GM18499 (cell line): ENCODE data around the gene LAMTOR1.
A peak's percentile ranks its signal among the peaks of the same experiment; 100 is the strongest.
"Not testable (repeated sequence)": the region's sequence is repeated elsewhere in the genome, so short reads cannot be mapped to it uniquely, and the experiment has no call there.

ENCODE experiments used
- ATAC-seq: cut with Tn5 transposase; IDR thresholded peaks from one replicate; pipeline ENCODE4 v1.9.1; 2021; ENCODE audit warnings: moderate number of reproducible peaks; ENCODE audit not compliant: insufficient read depth, unreplicated experiment

Gene LAMTOR1

DNA sequence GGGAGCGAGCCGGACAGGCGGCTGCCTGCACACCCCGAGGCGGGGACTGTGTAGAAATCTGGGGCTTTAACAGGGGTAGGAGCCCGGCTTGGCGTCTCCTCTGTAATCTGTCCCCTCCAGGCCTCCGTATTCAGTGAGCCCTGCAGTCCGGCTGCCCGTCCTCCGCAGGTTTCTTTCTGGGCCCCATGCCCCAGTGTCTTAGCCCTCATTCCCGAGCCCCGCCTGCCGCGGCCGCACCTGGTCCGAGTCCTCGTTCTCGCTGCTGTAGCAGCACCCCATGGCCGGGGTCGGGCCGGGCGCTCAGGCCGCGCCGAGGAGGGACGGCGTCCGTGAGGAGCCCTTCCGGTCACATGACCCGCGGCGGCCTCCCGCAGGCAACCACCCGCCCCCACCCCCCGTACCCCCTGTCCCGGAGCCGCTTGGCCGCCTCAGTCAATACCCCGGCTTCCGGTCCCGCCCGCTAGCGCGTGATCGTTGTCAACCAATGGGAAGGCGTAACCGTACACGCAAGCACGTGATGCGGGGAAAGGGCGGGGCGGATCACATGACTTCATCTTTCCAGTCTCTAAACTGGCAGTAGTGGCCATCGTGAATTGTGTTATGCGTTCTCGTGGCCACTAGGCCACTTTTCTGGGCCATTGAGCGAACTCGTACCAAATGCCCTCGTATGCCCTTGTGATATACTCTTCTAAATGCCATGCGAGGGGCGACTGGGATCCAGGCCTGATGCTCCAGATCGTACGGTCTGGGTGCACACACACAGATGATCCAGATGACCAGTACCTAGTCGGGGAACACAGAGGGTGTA, at the start of gene LAMTOR1:
LAMTOR1 (minus strand) TSS at position 352 of the 808 bp plus-strand sequence; CDS start at position 279, 73 bp downstream.
- ATAC-seq = peak; percentile 69

DNA sequence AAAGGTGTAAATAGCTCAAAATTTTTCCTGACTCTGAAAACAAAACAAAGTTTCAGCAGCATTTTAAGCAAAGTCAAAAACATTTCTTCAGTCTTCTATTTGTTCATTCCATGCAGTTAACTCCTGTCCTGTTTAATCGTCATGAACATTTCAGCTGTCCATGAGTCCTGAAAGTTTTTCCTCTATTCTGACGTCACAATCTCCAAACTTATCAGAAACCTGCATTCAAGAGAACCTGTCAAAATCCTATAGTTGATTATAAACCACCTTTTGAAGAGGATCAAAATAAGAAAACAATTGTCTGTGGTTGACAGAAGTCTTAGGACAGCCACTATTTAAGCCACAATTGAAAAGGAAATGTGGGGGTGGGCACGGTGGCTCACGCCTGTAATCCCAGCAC, 47.8 kb upstream of the LAMTOR1 start:
- ATAC-seq = no peak

- no peak for ATAC-seq
Observed at GRCh38 chr11:72146625-72147024, 43.5 kb upstream of the LAMTOR1 start.

GRCh38 chr11:72144807-72145565, 41.9 kb upstream of the LAMTOR1 start:
- no peak for ATAC-seq

DNA sequence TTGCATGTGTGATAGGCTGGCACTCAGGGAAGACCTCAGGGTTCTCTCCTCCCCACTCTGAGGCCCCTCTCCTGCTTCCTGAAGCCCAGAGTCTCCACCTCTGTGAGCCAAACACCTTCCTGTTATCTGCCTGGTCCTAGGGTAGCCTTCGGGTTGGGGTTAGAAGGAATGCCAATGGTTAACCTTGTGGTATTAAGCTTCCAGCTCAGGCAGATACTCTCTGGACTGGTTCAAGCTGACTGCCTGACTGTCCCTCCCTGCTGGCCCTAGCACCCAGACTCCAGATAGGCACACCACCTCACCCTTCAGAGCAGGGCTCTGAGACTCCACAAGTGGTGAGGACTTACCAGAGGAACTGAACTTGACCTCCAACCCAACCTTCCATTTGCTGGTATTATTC, 39.4 kb upstream of the LAMTOR1 start:
- not testable (repeated sequence) for ATAC-seq

GRCh38 chr11:72142086-72142485, 39.0 kb upstream of the LAMTOR1 start:
- ATAC-seq = not testable (repeated sequence)

- no peak for ATAC-seq
Observed at GRCh38 chr11:72141066-72141465, 38.0 kb upstream of the LAMTOR1 start.

GRCh38 chr11:72140661-72141060, 37.6 kb upstream of the LAMTOR1 start:
- no peak for ATAC-seq

DNA sequence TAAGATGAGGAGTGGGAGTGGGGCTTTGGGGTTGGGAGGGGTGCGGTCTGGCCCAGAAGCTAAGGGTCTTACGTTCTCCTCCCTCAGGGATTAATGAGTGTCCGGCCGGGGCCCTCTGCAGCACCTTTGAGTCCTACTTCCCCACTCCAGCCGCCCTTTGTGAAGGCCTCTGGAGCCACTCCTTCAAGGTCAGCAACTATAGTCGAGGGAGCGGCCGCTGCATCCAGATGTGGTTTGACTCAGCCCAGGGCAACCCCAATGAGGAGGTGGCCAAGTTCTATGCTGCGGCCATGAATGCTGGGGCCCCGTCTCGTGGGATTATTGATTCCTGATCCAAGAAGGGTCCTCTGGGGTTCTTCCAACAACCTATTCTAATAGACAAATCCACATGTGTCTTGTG, 36.4 kb upstream of the LAMTOR1 start:
- ATAC-seq = no peak

- no peak for ATAC-seq
Observed at GRCh38 chr11:72138821-72139390, 35.8 kb upstream of the LAMTOR1 start.

GRCh38 chr11:72136684-72137262, 33.7 kb upstream of the LAMTOR1 start:
- no peak for ATAC-seq

DNA sequence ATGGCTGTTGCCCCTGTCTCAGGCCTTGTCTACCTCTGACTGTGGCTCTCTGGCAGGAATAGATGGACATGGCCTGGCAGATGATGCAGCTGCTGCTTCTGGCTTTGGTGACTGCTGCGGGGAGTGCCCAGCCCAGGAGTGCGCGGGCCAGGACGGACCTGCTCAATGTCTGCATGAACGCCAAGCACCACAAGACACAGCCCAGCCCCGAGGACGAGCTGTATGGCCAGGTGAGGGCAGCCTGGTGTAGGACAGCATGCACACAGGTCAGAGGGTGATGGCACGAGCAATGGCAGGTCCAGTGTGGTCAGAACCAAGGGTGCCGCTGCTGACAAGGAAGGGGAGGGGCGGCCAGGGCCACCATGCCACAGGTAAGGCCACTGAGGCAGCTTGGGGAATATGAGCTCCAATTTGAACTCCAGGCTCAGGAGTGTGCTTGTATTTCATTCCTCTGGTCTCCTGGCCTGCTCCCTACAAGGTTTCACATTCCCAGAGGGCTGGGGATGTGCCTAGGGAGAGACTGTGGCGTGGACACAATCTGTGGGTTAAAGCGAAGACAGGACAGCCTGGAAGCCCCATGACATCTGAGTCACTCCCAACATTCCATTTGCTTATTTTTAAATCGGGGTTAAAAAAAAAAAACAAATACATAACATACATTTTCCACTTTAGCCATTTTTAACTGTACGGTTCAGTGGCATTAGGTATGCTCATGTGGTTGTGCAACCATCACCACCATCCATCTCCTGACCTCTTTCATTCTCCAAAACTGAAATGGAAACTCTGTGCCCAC, 33.0 kb upstream of the LAMTOR1 start:
- ATAC-seq = no peak

- ATAC-seq = not testable (repeated sequence)
Observed at GRCh38 chr11:72135473-72135872, 32.4 kb upstream of the LAMTOR1 start, which contains the start of gene FOLR3. Gene FOLR3 (plus strand): TSS chr11:72135725. CDS start chr11:72135953, 228 bp downstream.

- no peak for ATAC-seq
Observed at GRCh38 chr11:72132646-72133045, 29.5 kb upstream of the LAMTOR1 start.

DNA sequence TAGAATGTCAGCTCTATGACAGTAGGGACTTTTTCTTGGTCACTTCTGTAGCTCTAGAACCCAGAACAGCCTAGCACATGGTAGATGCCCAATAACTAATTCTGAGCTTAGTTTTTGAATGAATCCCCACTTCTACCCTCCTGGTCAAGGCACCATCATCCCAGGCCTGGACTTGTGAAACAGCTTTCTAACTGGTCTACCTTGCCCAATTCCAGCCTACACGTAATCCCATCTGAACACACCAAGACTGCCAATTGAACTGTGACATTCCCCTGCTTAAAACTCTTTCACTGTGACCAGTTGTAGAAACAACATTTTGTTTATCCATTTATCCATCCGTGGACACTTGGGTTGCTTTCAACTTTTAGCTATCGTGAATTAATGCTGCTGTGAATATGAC, 26.3 kb upstream of the LAMTOR1 start:
- ATAC-seq = no peak

DNA sequence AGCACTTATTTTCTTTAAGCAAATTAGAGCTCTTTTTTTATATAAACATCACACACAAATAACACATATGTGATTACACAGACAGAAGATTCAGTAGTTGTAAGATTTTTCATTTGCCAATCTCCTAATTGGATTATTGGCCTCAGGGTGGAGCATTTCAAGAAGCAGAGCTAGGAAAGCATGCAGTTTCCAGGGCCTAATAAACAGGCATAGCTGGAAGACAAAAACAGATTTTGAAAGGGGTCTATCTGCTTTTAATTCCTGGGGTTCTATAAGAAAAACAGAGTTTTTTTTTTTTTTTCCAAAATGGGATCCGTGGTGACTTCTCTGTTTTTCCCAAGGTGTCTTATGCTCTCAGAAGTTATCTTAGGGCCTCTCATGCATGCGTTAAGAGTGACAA, 24.8 kb upstream of the LAMTOR1 start:
- ATAC-seq = no peak

- ATAC-seq = no peak
Observed at GRCh38 chr11:72125956-72126355, 22.9 kb upstream of the LAMTOR1 start.

GRCh38 chr11:72124046-72124445, 20.9 kb upstream of the LAMTOR1 start:
- no peak for ATAC-seq

DNA sequence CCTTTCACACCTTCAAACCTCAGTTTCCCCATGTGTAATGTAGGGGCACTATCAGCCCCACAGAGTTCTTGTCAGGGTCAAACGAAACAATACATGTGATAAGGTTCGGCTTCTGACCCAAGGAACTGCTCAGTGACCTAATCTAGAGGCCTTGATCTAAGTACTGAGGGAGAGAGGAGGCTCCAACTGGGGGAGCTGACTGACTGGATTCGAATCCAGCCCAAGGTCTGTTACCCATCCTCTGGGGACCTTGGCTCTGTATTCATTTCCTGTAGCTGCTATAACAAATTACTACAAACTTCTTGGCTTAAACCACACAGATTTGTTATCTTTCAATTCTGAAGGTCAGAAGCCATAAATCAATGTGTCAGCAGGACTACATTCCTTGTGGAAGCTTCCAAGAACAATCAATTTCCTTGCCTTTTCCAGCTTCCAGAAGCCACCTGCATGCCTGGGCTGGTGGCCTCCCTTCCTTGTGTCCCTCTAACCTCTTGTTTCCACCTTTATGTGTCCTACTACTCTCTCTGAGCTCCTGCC, 20.1 kb upstream of the LAMTOR1 start:
- no peak for ATAC-seq

DNA sequence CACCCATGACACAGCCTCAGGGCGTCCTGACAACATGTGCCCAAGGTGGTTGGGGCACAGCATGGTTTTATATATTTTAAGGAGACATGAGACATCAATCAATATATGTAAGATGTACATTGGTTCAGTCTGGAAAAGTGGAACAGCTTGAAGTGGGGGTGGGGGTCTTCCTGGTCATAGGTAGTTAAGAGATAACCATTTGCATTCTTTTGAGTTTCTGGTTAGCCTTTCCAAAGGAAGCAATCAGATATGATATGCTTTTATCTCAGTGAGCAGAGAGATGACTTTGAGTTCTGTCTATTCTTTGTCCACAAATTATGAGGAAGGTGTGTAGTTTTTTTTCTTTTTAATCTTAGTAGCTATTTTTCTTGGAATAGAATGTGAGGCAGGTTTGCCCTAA, 19.5 kb upstream of the LAMTOR1 start:
- ATAC-seq = no peak
